ENCODE results near the gene RRAS2. TPM values are rescaled to one million over a fixed set of nuclear protein-coding genes. Genes with fewer than 3 reads are reported as not detected.

RRAS2 gene
- total and polyA plus RNA-seq, 2 donors (not counting 3 experiments of a cell fraction or from before 2014, with no cell fraction given), result 30.1 to 80.5 TPM

GRCh38 chr11:14270690-14271542 lies 88.1 kb downstream of the RRAS2 start:
- intact Hi-C loops (cut with micrococcal nuclease) (no loop called here), dilution Hi-C loops (cut with MboI; ENCODE audit: extremely low pct_ligation_motif_present, low sequenced_read_pairs) (no loop called here)
- no peak overlapping the region for H2AFZ ChIP-seq (ENCODE audit: low read depth, low read length)
- no peak overlapping the region for H3K27ac ChIP-seq (ENCODE audit: insufficient read depth, low read depth, low read length)
- H3K9me1 ChIP-seq (replicated peaks; ENCODE audit: control insufficient read depth, extremely low read depth, insufficient read depth, low read length), result no peaks in the 10 kb centered on the region
- POLR2A ChIA-PET, result no interaction called here
- CTCF ChIA-PET, result no interaction called here
- no peaks in the 10 kb centered on the region for H3K27me3 ChIP-seq (ENCODE audit: control insufficient read depth in 2 of 2, insufficient read depth in 2 of 2, low read length in 2 of 2)
- peaks cover 0 to 2% of the 10 kb centered on the region in 2 experiments for H3K36me3 ChIP-seq (ENCODE audit: control insufficient read depth in 2 of 2, extremely low read depth in 1 of 2, insufficient read depth in 2 of 2, low read length in 2 of 2)
- DNase-seq (ENCODE audit: low read depth, low spot score), result no peak
- FAIRE-seq, result no peak
- H3K79me2 ChIP-seq (ENCODE audit: control insufficient read depth, insufficient read depth, low read length), result no peaks in the 10 kb centered on the region
- TF ChIP-seq, protein P1, sequence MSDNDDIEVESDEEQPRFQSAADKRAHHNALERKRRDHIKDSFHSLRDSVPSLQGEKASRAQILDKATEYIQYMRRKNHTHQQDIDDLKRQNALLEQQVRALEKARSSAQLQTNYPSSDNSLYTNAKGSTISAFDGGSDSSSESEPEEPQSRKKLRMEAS (IDR thresholded peaks at IDR 0.05; ENCODE audit: insufficient read depth, insufficient read length), result no peak
- TF ChIP-seq JUN (IDR thresholded peaks at IDR 0.05; ENCODE audit: borderline replicate concordance, insufficient read depth, insufficient read length, low read depth) (no peak), GATA2 (IDR thresholded peaks at IDR 0.05; ENCODE audit: insufficient read depth, insufficient read length, low read depth, low read length) (no peak), POLR2A (IDR thresholded peaks at IDR 0.05; ENCODE audit: low read depth, low read length) (no peak), MYC (IDR thresholded peaks at IDR 0.05; ENCODE audit: low read depth, low read length) (no peak), EZH2 (IDR thresholded peaks at IDR 0.05; ENCODE audit: borderline replicate concordance, low read depth, low read length, severe bottlenecking) (no peak)
- H4K20me1 ChIP-seq (replicated peaks; ENCODE audit: control insufficient read depth, extremely low read depth, insufficient read depth, low read length), result no peaks in the 10 kb centered on the region
- no peaks in the 10 kb centered on the region for H3K9me3 ChIP-seq (replicated peaks; ENCODE audit: control insufficient read depth, insufficient read depth, low read length)
- BruUV-seq (replicated peaks), result no TSS peak
- no peak overlapping the region for H3K4me2 ChIP-seq (ENCODE audit: insufficient read depth, low read length)
- H3K4me3 ChIP-seq (replicated peaks in 1 of 3; ENCODE audit: insufficient read depth in 1 of 3, low read depth in 1 of 3, low read length in 3 of 3), result no peak overlapping the region
- no peaks in the 10 kb centered on the region for H3K4me1 ChIP-seq (ENCODE audit: control insufficient read depth, extremely low read depth, insufficient read depth, low read length)
- H3K9ac ChIP-seq (replicated peaks; ENCODE audit: extremely low read depth, insufficient read depth, low read length), result no peak overlapping the region

All from endothelial cell of umbilical vein (primary cell).